Endothelial cell of umbilical vein (primary cell): ENCODE data around the gene HCK. TPM values are rescaled to one million over a fixed set of nuclear protein-coding genes. Genes with fewer than 3 reads are reported as not detected.

Experiments
- BruUV-seq: library from RNA; stranded (reverse); fragments of 400-500 nt; replicated peaks from 2 replicates; lab custom pipeline; 2021; lab: Mats Ljungman, UMichigan
- CTCF ChIA-PET: fragments of 300-600, 350-600 bp; sonication (Branson Sonifier 250); formaldehyde crosslinking; loops from one replicate; lab custom pipeline; 2021; ENCODE audit warnings: antibody characterized with exemption, inconsistent platforms; lab: Charles Lee
- POLR2A ChIA-PET: fragments of 300-600, 350-600 bp; sonication (Branson Sonifier 250); formaldehyde crosslinking; loops from one replicate; lab custom pipeline; 2021; ENCODE audit warnings: antibody characterized with exemption, inconsistent platforms; lab: Charles Lee
- DNase-seq: peaks from one replicate; pipeline ENCODE4 v3.0.0-alpha.2; 2011; ENCODE audit warnings: low read depth, low spot score
- FAIRE-seq: peaks from 2 replicates; lab custom pipeline; 2011; peaks lifted over from hg19 to GRCh38; lab: Jason Lieb, UNC
- H2AFZ ChIP-seq: 2 replicates; pipeline ENCODE4 v1.6.0; 2012; ENCODE audit warnings: low read depth, low read length, control low read depth, inconsistent platforms
- H3K27ac ChIP-seq: 2 replicates; pipeline ENCODE4 v1.5.1; 2011; ENCODE audit warnings: low read depth, mild to moderate bottlenecking, control low read depth, low read length, moderate library complexity; ENCODE audit not compliant: insufficient read depth
- H3K27me3 ChIP-seq, 2 experiments: 2 replicates each; pipeline versions ENCODE4 v1.6.0 to v1.6.1; 2011; ENCODE audit warnings: low read length in 2 of 2, mixed read lengths in 1 of 2; ENCODE audit not compliant: control insufficient read depth in 2 of 2, insufficient read depth in 2 of 2
- H3K36me3 ChIP-seq, 2 experiments: 2 replicates in 1 of 2; 3 replicates in 1 of 2; pipeline ENCODE4 v1.5.1; 2011; ENCODE audit warnings: low read length in 2 of 2, mild to moderate bottlenecking in 1 of 2, moderate library complexity in 1 of 2; ENCODE audit not compliant: control insufficient read depth in 2 of 2, insufficient read depth in 2 of 2; ENCODE audit errors: extremely low read depth in 1 of 2
- H3K4me1 ChIP-seq: 3 replicates; pipeline ENCODE4 v1.5.1; 2011; ENCODE audit warnings: mild to moderate bottlenecking, low read length; ENCODE audit not compliant: control insufficient read depth, insufficient read depth; ENCODE audit errors: extremely low read depth
- H3K4me2 ChIP-seq: 2 replicates; pipeline ENCODE4 v1.6.1; 2011; ENCODE audit warnings: low read length, control low read depth, mixed read lengths; ENCODE audit not compliant: insufficient read depth
- H3K4me3 ChIP-seq, 3 experiments: fragments of 200-600 bp in 1 of 3; sonication (generic), shearing (Covaris generic) in 1 of 3; replicated peaks in 1 of 3; 2 replicates each; pipeline ENCODE4 v1.5.1; 2011 to 2016; ENCODE audit warnings: control low read depth in 3 of 3, low read length in 3 of 3, mild to moderate bottlenecking in 2 of 3, inconsistent platforms in 1 of 3, low read depth in 1 of 3, moderate library complexity in 1 of 3; ENCODE audit not compliant: insufficient read depth in 1 of 3
- H3K79me2 ChIP-seq: 2 replicates; pipeline ENCODE4 v1.6.0; 2012; ENCODE audit warnings: low read length, inconsistent platforms; ENCODE audit not compliant: control insufficient read depth, insufficient read depth
- H3K9ac ChIP-seq: replicated peaks from 2 replicates; pipeline ENCODE3; 2011; ENCODE audit warnings: low read length, control low read depth; ENCODE audit not compliant: insufficient read depth; ENCODE audit errors: extremely low read depth
- H3K9me1 ChIP-seq: replicated peaks from 3 replicates; pipeline ENCODE4 v1.6.0; 2011; ENCODE audit warnings: mild to moderate bottlenecking, low read length; ENCODE audit not compliant: control insufficient read depth, insufficient read depth; ENCODE audit errors: extremely low read depth
- H3K9me3 ChIP-seq: replicated peaks from 2 replicates; pipeline ENCODE4 v1.5.1; 2012; ENCODE audit warnings: low read length, inconsistent platforms; ENCODE audit not compliant: control insufficient read depth, insufficient read depth
- H4K20me1 ChIP-seq: replicated peaks from 2 replicates; pipeline ENCODE3; 2011; ENCODE audit warnings: mild to moderate bottlenecking, low read length; ENCODE audit not compliant: control insufficient read depth, insufficient read depth; ENCODE audit errors: extremely low read depth
- CTCF ChIP-seq, 2 donors: IDR thresholded peaks; 1 replicate in 1 of 2; 2 replicates in 1 of 2; pipeline ENCODE4 v1.5.1; 2011; ENCODE audit warnings: low read length in 2 of 2, mild to moderate bottlenecking in 2 of 2, moderate library complexity in 2 of 2, control low read depth in 1 of 2, inconsistent platforms in 1 of 2, low read depth in 1 of 2; ENCODE audit not compliant: insufficient read depth in 1 of 2; ENCODE audit errors: extremely low read depth in 1 of 2
- EZH2 ChIP-seq: IDR thresholded peaks from 2 replicates; pipeline ENCODE4 v1.6.1; 2012; ENCODE audit warnings: borderline replicate concordance, low read depth, mild to moderate bottlenecking, moderate library complexity, low read length, inconsistent platforms; ENCODE audit not compliant: severe bottlenecking
- FOS ChIP-seq: IDR thresholded peaks from 2 replicates; pipeline ENCODE4 v1.6.1; 2011; ENCODE audit warnings: mild to moderate bottlenecking, low read length, moderate library complexity, borderline replicate concordance; ENCODE audit not compliant: insufficient read depth
- GATA2 ChIP-seq: IDR thresholded peaks from 2 replicates; pipeline ENCODE4 v1.7.0; 2011; ENCODE audit warnings: low read depth, mild to moderate bottlenecking, moderate library complexity, mixed read lengths, low read length; ENCODE audit not compliant: insufficient read length, insufficient read depth
- JUN ChIP-seq: IDR thresholded peaks from 2 replicates; pipeline ENCODE4 v1.6.1; 2011; ENCODE audit warnings: borderline replicate concordance, low read depth; ENCODE audit not compliant: insufficient read length, insufficient read depth
- MAX ChIP-seq: IDR thresholded peaks from 2 replicates; pipeline ENCODE4 v1.6.1; 2011; ENCODE audit not compliant: insufficient read depth, insufficient read length
- MYC ChIP-seq: IDR thresholded peaks from one replicate; pipeline ENCODE4 v1.6.1; 2011; ENCODE audit warnings: mild to moderate bottlenecking, low read depth, low read length
- POLR2A ChIP-seq: IDR thresholded peaks from 2 replicates; pipeline ENCODE4 v1.6.1; 2012; ENCODE audit warnings: low read depth, mild to moderate bottlenecking, control low read depth, low read length
- POLR2AphosphoS5 ChIP-seq: IDR thresholded peaks from 2 replicates; pipeline ENCODE4 v1.6.1; 2012; ENCODE audit warnings: low read depth, mild to moderate bottlenecking, control low read depth, low read length, moderate library complexity; ENCODE audit not compliant: insufficient read depth
- dilution Hi-C: fragments of 300-500 bp; cut with MboI; formaldehyde crosslinking; loops from one replicate; pipeline ENCODE4 v1.15.0; 2019; ENCODE audit warnings: low sequenced_read_pairs; ENCODE audit not compliant: extremely low pct_ligation_motif_present
- intact Hi-C: fragments of 100-400 bp; cut with micrococcal nuclease; formaldehyde crosslinking; loops from one replicate; pipeline ENCODE4 v1.10.0; 2022
- polyA plus RNA-seq, 4 experiments: library from polyadenylated mRNA; depleted of rRNA in 3 of 4; stranded (reverse) in 3 of 4; unstranded in 1 of 4; fragments of >200 nt; gene quantifications; 2 replicates each; pipeline versions ENCODE4 v1.2.1 to v1.2.3, GENCODE V29; 2011 to 2012; ENCODE audit warnings: missing spikeins in 1 of 4
- total RNA-seq: library from RNA; stranded (reverse); gene quantifications from 2 replicates; pipeline ENCODE4 v1.2.3, GENCODE V29; 2021

HCK gene
- total and polyA plus RNA-seq, 2 donors (not counting 3 experiments of a cell fraction or from before 2014, with no cell fraction given), result not detected

- intact Hi-C loops, result no loop called here
- no peak for FAIRE-seq
- no peak overlapping the region for H3K27ac ChIP-seq
Observed at GRCh38 chr20:32070690-32071213, 18.7 kb downstream of the HCK start.

More at GRCh38 chr20:32070690-32071213, 18.7 kb downstream of the HCK start:
- no peaks in the 10 kb centered on the region for H3K9me1 ChIP-seq
- H3K4me1 ChIP-seq, result peaks cover 3% of the 10 kb centered on the region
- H3K79me2 ChIP-seq, result no peaks in the 10 kb centered on the region
- no peak overlapping the region for H2AFZ ChIP-seq
- ChIA-PET CTCF (no interaction called here), POLR2A (no interaction called here)
- BruUV-seq, result no TSS peak
- H3K27me3 ChIP-seq, result peaks cover 3 to 8% of the 10 kb centered on the region in 2 experiments
- no peaks in the 10 kb centered on the region for H3K9me3 ChIP-seq
- no peak for DNase-seq
- no peak overlapping the region for H3K4me2 ChIP-seq
- dilution Hi-C loops, result no loop called here
- H3K36me3 ChIP-seq, result no peaks in the 10 kb centered on the region
- TF ChIP-seq POLR2AphosphoS5, result no peak
- no peak for TF ChIP-seq GATA2
- TF ChIP-seq POLR2A, result no peak
- TF ChIP-seq CTCF (IDR thresholded peaks at IDR 0.05; ENCODE audit: extremely low read depth in 1 of 2, insufficient read depth in 1 of 2, low read depth in 1 of 2, low read length in 2 of 2), result no peak
- no peak for TF ChIP-seq FOS
- TF ChIP-seq MYC, result no peak
- no peak for TF ChIP-seq EZH2
- TF ChIP-seq MAX, result no peak
- TF ChIP-seq JUN, result no peak
- no peak overlapping the region for H3K9ac ChIP-seq
- no peak overlapping the region for H3K4me3 ChIP-seq
- no peaks in the 10 kb centered on the region for H4K20me1 ChIP-seq
